NCI-H1048 (cell line): Measurements from ENCODE around the gene ARHGEF4.

Source experiments
- DNase-seq: peaks from one replicate; lab custom pipeline; 2025; lab: John Stamatoyannopoulos, UW

The ARHGEF4 gene

DNA sequence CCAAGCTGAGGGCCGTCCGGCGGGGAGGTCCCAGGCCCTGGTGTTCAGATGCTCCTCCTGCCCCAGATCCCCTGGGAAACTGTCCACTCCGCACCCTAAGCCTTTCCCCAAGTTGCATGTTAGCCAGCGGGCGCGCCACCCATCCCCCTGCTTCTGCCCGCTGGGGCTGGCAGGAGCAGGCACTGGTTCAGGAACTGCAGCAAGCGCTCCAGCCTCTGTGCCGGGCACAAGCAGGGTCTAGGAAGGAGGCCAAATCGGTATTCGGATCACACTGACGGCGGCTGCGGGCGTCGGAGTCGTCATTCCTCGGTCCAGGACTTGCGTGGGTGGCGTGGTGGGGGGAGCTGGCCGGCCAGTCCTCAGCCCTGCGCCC lies 202.8 kb downstream of the ARHGEF4 start:
- no peak for DNase-seq

GRCh38 chr2:131039908-131040660 lies 203.4 kb downstream of the ARHGEF4 start:
- no peak for DNase-seq

- no peak for DNase-seq
These were observed 204.1 kb downstream of the ARHGEF4 start for GRCh38 chr2:131040661-131041401.

GRCh38 chr2:131041402-131042147 lies 204.9 kb downstream of the ARHGEF4 start:
- no peak for DNase-seq

DNA sequence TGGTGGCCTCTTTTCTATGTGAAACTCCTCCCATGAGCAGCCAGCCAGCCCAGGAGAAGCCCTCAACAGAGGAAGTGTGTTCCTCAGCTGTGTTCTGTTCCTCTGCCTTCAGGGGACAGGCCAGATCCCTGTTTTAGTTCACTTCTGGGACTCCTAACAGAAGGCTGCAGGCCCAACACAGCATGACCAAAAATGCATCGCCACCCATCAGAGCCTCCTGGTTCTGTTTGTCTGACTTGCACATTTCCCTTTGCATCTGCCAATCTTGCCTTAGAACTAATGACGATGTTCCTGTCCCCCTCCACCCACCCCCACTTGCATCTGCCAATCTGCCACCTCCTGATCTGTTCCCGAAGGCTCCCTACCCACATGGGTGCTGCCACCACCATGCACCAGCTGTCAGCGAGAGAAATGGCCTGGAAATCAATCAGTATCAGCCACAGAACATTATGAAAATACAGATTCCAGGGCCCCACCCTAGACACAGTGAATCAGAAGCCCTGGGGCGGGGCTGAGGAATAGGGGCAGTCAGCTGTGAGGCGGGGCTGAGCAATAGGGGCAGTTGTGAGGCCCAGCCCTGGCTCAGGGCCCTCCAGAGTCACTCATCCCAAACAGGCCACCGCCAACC lies 205.5 kb downstream of the ARHGEF4 start:
- no peak for DNase-seq

DNA sequence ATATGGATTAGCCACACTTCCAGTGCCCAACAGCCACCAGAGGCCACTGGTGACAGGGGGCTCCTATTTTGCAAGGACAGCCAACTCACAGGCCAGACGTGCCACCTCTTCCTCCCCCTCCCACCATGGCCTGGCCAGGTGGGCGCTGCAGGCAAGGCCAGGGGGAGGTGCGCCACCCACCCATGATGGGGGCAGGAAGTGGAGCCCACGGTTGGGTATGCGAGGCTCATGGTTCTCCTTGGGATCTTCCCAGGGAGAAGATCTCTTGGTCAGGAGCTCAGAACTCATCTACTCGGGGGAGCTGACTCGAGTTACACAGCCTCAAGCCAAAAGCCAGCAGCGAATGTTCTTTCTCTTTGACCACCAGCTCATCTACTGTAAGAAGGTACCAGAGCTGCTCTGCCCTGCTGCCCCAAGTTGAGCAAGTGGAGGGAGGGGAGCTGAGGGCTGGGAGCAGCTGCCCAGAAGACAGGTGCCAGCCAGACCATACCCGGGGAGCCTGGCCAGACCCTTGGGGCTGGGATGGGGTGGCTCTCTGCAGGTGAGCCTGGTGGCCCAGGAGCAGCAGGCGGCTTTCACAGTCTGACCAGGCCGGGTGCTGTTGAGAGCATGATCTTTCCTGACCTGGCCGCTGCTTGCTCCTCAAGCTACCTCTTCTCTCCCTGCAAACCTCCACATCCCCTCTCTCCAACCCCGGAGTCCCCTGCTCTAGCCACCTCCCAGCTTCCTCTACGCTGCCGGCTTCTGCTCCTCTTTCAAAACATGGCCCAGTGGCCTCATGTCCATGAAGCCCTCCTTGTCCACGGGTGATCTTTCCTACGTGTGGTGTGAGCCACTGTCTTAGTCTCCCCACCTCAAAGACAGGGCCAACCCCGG lies 206.7 kb downstream of the ARHGEF4 start:
- DNase-seq, result no peak

GRCh38 chr2:131044075-131044756 lies 207.5 kb downstream of the ARHGEF4 start:
- no peak for DNase-seq

DNA sequence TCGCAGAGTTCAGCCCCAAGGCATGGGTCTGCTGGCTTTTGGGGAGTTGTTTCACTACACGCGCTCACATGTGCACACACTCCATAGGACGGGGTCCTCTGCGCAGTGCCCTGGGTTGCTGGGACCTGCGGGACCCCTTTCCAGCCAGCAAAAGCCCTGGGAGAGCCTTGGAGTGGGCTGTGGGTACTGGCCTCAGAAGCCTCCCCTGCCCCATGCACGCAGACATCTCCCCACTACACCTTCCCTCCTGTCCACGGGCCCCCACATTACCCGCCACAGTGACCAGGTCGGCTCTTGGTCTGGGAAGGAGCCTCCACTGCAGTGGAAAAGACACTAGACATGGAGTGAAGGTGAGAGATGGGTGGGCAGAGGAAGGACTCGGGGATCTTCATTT lies 208.0 kb downstream of the ARHGEF4 start:
- DNase-seq, result no peak

DNA sequence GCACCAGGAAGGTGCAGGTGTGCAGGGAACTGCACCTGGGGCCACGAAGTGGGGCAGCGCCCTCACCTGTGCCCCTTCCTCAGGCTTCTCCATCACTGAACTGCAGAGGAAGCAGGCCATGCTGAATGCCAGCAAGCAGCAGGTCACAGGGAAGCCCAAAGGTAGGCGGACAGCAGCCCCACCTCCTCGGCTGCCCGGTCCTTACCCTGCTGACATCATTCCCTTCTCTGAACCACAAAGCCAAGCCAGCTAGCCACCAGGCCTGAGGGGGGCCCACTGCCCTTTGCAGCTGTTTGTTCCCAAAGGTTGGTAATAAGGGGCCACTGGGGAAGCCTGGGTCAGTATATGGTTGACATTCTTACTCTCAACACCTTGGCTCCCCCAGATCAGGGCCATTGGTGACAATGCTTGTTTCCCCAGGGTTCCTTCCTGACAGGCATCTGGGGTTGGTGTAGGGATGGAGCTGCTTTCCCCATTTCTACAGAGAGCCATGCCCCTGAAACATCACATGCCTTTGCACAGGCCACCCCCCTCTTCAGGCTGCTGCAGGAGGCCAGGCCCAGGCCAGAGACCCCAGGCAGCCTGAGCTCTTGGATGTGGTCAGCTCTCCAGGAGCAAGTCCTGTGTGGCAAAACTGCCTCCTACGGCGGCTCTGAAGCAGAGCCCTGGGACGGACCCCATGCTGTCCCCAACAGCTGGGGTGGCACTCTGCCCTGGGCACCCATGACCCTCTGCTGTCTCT lies 208.7 kb downstream of the ARHGEF4 start:
- no peak for DNase-seq

DNA sequence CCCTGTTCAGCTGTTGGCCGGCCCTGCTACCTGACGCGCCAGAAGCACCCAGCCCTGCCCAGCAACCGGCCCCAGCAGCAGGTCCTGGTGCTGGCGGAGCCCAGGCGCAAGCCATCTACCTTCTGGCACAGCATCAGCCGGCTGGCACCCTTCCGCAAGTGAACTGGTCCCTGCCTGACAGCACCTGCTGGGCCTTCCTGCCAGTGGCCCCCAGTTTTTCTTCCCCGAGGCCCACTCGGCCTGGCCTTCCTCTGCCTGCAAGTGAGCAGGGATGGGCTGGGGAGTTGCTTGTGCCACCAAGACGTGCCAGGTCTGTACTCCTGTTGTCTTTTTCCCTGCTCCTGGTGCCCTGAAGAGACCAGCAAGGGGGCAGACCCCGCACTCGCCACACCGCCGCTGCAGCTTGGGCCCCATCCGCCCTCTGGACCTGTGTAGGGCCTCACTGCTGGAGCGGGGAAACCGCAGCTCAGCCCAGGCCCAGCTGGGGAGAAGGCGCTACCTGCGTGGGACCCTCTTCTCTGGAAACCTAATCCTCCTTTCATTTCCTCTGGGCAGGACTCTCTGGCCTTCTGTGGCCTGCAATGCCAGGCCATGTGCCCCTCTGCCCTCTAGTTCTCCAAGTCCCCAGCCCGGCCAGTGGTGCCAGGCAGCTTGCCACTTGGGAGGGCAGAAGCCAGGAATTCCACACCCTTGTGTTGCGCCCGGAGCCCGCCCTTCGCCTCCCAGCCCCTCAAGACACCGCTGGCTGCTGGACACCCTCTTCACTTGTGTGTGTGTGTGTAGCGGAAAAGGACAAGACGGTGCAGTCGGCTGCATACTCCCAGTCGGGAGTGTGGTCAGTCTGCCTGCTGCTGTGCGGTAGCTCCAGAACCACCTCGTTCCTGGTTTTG lies 209.6 kb downstream of the ARHGEF4 start:
- DNase-seq, result no peak

- no peak for DNase-seq
These were observed 210.4 kb downstream of the ARHGEF4 start for GRCh38 chr2:131046918-131047652.

DNA sequence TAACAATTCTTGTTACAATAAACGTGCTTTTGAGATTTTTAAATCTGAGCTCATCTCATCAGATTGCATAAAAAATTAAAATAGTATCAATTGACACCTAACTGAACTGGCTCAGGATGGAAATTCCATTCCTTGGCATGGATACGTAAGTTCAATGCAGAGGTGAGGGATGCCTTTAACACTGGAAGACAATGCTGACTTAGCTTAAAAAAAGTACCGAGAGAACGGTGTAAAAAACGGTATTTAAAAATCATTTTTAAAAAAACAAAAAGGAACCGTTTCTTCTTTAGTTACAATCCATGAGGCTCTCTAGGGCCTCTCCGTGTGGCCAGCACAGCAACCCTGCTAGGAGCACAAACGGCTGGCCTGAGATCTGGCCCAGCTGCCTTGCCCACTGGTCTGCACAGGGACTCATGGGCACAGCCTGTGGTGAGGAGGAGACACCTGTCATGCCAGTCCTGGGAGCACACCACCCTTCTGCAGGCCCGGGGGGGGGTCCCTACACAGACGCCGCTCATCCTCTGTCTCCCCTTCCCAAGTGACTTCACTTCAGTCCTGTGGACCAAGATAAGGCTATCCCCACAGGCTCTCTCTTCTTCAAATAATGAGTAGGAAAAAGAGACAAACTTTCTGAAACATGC lies 211.3 kb downstream of the ARHGEF4 start:
- DNase-seq, result no peak

- no peak for DNase-seq
These were observed 211.9 kb downstream of the ARHGEF4 start for GRCh38 chr2:131048641-131049040.

- DNase-seq, result no peak
These were observed 212.5 kb downstream of the ARHGEF4 start for GRCh38 chr2:131049150-131049718.

DNA sequence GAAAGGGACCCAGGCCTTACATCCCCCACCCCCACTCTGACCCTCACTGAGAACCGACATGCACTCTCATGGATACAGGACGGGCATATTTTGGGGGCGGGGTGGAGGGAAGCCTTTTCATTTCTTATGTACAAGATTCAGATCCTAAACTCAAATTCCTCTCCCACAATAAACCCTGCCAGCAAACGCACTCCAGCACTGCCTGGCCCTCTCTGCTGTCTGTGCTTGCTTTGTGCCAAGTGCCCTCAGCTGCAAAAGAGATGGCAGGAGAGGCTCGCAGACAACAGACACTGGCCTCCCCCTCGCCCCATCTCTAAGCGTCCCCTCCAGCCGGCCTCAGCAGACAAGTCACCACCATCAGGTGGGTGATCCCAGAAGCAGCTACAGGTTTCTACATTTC lies 214.2 kb downstream of the ARHGEF4 start:
- DNase-seq, result no peak

DNA sequence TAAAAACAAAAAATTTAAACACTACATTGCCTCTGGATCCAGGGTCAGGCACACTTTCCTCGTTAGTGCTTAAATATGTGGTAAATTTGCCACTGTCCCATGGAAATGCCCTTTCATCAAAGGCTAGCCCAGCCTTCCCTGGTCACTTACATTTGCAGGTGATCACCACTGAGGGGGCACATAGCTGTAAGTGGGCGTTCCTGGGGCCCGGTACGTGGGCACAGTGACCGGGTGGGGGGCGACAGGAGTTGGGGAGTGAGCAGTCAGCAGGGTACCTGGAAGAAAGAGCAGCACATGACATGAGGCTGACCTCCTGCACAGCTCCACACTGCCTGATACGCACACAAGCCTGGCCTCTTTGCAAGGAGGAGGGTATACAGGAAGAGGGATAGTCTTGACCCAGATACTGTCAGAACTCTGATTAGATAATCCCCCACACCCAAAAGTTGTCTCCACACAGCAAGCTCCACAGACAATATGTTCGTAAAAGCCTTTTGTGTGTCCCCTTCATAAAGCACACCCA lies 216.1 kb downstream of the ARHGEF4 start:
- DNase-seq, result no peak

DNA sequence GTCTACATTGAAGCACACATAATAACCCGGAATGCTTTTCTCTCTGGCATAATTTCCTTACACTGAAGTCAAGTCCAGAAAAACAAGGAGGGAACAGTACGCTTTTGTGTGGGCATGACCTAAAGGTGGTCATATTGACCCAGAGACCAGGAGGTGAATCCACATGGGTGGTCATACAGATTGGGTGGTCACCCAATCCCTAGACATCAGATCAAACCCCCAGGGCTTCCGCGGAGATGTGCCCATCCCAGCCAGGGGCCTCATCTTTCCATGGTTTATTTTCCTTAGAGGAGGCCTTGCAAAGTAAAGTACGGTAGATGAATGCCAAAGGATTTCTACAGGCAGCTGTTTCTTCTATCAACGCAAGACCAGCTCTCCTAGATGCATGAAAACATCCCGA lies 217.8 kb downstream of the ARHGEF4 start:
- DNase-seq, result no peak
